ENCODE results near the gene BMPR1A. TPM values are rescaled to one million over a fixed set of nuclear protein-coding genes. Genes with fewer than 3 reads are reported as not detected.
A peak's percentile ranks its signal among the peaks of the same experiment; 100 is the strongest.

BMPR1A gene
- total and polyA plus RNA-seq, 9 of the 15 experiments (the other 6 are each of a cell fraction or from before 2014, with no cell fraction given), result 1.6 to 17.5 (median 9.1) TPM

GRCh38 chr10:86899670-86900276 lies 143.4 kb downstream of the BMPR1A start (continued):
- no peak for TF ChIP-seq BCL6 (CRISPR knock-in tag; IDR thresholded peaks at IDR 0.05)
- TF ChIP-seq ZFP1 (CRISPR knock-in tag; IDR thresholded peaks at IDR 0.05), result no peak
- TF ChIP-seq THAP7 (CRISPR knock-in tag; IDR thresholded peaks at IDR 0.05), result no peak
- TF ChIP-seq AFF1 (IDR thresholded peaks at IDR 0.05; ENCODE audit: low read depth in 1 of 2, partially characterized antibody in 2 of 2), result no peak
- TF ChIP-seq MAX (CRISPR knock-in tag; IDR thresholded peaks at IDR 0.05), result no peak
- TF ChIP-seq ZNF398 (CRISPR knock-in tag; IDR thresholded peaks at IDR 0.05), result no peak
- no peak for TF ChIP-seq CHD1 (IDR thresholded peaks at IDR 0.05; ENCODE audit: low read length)
- TF ChIP-seq RBM22 (IDR thresholded peaks at IDR 0.05; ENCODE audit: low read depth, low read length, poor library complexity, severe bottlenecking), result no peak
- TF ChIP-seq UBTF (IDR thresholded peaks at IDR 0.05; ENCODE audit: borderline replicate concordance in 1 of 2, low read depth in 2 of 2, low read length in 2 of 2), result no peak
- TF ChIP-seq PHF21A (IDR thresholded peaks at IDR 0.05; ENCODE audit: borderline replicate concordance, low read depth), result no peak
- TF ChIP-seq HDAC1 (IDR thresholded peaks at IDR 0.05), result no peak
- TF ChIP-seq CTCF (IDR thresholded peaks at IDR 0.05 in 2 of 3, conservative IDR thresholded peaks at IDR 0.05 in 1 of 3; ENCODE audit: insufficient read depth in 2 of 3, low read depth in 1 of 3, low read length in 3 of 3), result peak; percentile 60 to 71 (median 69); a peak in 4 of 6 replicates
- TF ChIP-seq FOXA1 (IDR thresholded peaks at IDR 0.05; ENCODE audit: borderline replicate concordance), result no peak
- TF ChIP-seq FOXO4 (CRISPR knock-in tag; IDR thresholded peaks at IDR 0.05), result no peak

All from K562 (cell line).